GM19468 (cell line): ENCODE measurements around the gene OR2C1.

ENCODE experiments used
- ATAC-seq: cut with Tn5 transposase; IDR thresholded peaks from one replicate; pipeline ENCODE4 v1.9.1; 2021; ENCODE audit warnings: mild to moderate bottlenecking, moderate library complexity, moderate number of reproducible peaks; ENCODE audit not compliant: unreplicated experiment; ENCODE audit errors: extremely low read depth

OR2C1 gene

DNA sequence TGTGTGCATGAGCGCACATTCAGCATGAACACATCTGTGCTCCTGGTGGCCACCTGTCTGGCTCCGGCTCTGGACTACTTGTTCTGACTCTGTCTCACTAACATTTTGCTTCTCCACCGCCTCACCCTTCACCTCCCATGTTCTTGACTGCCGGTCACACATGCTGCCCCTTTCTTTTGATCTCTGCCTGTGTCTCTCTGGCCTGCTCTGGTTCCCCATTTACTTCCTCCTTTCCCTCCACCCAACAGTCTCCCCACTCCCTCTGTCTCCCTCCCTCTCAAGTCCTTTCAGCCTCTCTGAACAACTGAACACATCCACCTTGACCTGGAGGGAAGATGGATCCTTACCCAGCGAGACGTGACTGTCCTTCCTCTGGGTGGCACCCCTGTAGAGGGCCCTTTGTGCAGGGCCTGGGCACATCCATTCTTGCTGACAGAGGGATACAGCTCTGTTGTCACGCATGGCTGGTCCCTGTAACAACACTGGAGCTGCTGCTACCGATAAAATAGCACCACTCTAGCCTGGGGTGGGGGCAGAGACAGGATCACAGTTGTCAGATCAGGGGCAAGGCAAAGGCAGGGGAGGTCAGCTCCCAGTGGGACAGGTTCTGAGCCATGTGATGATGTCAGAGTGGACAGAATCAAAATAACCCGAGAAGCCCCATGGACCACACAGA lies 34.1 kb downstream of the OR2C1 start:
- no peak for ATAC-seq

DNA sequence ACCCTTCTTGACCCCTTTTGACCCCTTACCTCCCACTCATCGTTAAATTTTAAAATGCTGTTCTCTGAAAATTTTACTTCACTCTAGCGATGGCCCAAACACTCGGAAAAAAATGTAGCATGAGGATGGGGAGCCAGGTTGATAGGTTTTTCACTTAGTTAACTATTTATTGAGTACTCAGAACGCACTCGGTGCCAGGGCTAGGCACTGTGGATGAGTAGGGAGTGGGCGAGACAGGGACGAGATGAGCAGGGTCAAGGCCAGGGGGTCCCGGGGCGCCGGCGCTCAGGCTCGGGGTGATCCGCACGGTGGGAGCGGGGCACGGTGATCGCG lies 44.7 kb downstream of the OR2C1 start:
- ATAC-seq, result no peak

DNA sequence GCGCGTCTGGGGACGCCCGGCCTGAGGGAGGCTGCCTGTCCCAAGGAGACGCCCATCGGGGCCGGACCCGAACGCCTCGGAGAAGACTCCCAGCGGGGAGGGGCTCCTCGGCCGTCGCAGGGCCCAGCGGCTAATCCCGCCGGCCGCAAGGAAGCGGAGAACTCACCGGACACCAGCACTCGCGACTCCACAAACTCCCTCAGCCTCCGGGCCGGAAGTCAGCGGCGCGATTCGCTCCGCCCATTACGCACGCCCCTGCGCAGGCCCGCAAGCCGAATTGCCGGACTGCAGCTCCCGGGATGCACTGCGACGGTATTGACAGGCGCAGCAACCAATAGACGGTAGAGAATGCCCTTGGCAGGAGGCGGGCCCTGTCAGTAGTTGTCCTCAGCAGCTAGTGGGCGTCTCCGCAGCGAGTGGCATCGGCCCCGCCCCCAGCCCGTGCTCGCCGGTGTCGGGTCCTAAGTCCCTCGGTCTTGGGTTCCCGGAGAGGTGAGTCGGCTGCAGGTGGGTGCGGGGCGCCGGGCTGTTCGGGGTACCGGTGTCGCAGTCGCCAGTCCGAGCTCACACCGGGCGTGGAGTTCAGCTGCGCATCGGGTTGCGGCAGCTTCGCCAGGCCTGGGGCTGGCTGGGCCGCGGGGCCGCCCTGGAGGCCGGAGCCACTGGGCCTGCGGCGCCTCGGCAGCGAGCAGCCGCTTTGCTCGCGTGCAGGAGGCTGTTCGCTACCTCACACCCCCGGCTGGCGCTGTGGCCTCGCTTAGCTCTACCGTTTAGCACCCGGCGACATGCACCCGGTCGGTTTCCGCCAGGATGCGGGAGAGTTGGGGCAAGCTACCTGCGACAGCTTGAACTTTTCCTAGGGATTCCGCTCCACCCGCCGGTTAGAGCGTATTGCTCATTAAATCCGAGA lies 45.3 kb downstream of the OR2C1 start, which contains the start of the genes ZNF174 and ZSCAN32:
ZNF174 (plus strand) TSS at position 437 of the 910 bp plus-strand sequence. CDS start 790 bp downstream, outside the sequence.
ZSCAN32 (minus strand) TSS at position 226 of the 910 bp plus-strand sequence. CDS start 3,447 bp downstream, outside the sequence.
- peak; percentile 97 for ATAC-seq

DNA sequence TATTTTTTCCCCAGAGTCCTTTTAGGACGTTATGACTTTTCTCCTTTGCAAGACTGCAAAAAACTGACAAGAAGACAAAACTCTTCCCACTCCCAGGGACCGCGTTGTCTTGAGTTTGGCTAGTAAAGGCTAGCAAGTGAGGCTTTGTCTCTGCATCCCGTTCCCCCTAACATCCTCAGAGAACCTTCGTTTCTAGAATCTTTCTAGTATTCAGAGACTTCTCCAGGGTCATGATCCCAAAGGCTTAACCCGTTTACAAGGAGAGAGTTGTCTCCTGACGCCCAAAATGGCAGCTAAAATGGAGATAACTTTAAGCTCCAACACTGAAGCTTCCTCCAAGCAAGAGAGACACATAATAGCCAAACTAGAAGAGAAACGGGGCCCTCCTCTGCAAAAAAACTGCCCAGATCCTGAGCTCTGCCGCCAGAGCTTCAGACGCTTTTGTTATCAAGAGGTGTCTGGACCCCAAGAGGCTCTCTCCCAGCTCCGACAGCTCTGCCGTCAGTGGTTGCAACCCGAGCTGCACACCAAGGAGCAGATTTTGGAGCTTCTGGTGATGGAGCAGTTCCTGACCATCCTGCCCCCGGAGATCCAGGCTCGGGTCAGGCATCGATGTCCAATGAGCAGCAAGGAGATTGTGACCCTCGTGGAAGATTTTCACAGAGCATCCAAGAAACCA lies 46.2 kb downstream of the OR2C1 start:
- ATAC-seq, result no peak
